HT1080 (cell line): ENCODE data around the gene TBL1X. TPM values are rescaled to one million over a fixed set of nuclear protein-coding genes. Genes with fewer than 3 reads are reported as not detected.
A peak's percentile ranks its signal among the peaks of the same experiment; 100 is the strongest.
"Not testable (repeated sequence)": the region's sequence is repeated elsewhere in the genome, so short reads cannot be mapped to it uniquely, and the experiment has no call there.

Experiments used
- DNase-seq: peaks from one replicate; pipeline ENCODE4 v3.0.0-alpha.2; 2015; ENCODE audit warnings: low read depth
- polyA plus RNA-seq, 2 experiments: library from polyadenylated mRNA; depleted of rRNA; stranded (reverse); fragments of >200 nt; gene quantifications; 2 replicates each; pipeline ENCODE4 v1.2.3, GENCODE V29; 2015
- total RNA-seq: library from RNA; depleted of rRNA; stranded (reverse); fragments of >200 nt; shearing (Covaris generic); gene quantifications from 2 replicates; pipeline ENCODE4 v1.2.3, GENCODE V29; 2014; rRNA removed

TBL1X gene
- 33.5 and 37.9 TPM in 2 replicates for total RNA-seq
- polyA plus RNA-seq (2015; cell fraction: cytosol; rRNA removed), result 26.9 and 38.6 TPM in 2 replicates
- 20.6 and 27.3 TPM in 2 replicates for polyA plus RNA-seq (2015; cell fraction: nucleus; rRNA removed)

DNA sequence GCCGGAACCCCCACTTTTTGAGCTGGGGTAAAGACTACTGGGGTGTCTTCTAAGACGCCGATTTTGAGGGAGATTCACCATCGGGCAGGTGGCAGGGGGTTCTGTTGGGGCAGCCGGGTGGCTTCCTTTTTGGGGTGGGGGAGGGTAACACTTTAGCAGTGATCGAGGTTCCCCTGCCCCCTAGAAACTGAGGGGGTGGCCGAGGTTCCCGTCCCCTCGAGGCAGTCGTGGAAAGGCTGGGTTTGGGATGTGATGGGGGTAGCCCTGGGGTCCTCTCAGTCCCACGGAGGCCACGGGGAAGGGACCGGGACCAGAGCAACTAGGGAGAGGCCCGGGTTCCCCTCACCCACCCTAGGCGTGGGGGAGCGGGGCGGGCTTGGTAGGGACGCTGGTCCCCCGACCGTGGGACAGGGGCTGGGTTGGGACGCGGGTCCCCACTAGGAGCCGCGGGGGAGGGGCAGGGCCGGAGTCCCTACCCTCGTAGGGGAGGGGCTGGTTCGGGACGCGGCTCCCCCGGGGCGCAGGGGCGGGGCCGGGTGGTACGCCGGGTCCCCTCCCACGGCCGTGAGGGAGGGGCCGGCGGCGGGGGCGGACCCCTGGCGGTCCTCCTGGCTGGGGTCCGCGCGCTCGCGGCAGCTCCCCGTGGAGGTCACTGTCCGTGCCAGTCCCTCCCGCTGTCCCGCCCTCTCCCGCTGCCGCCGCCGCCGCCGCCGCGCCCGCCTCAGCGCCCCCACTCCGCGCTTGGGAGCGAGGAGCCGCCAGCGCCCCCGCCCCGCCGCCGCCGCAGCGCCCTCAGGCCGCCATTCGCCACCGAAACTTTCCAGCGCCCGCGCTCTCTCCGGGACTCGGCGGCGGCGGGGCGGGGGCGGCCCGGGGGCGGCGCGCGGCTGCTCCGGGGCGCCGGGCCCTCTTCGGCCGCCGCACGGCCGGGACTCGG, at the start of gene TBL1X:
Gene TBL1X, plus strand, starts transcription at position 624 of the 937 bp plus-strand sequence. CDS start 188,529 bp downstream, outside the sequence.
- peak; percentile 17 for DNase-seq

GRCh38 chrX:9416562-9417348, 48.1 kb upstream of the TBL1X start:
- DNase-seq, result no peak

DNA sequence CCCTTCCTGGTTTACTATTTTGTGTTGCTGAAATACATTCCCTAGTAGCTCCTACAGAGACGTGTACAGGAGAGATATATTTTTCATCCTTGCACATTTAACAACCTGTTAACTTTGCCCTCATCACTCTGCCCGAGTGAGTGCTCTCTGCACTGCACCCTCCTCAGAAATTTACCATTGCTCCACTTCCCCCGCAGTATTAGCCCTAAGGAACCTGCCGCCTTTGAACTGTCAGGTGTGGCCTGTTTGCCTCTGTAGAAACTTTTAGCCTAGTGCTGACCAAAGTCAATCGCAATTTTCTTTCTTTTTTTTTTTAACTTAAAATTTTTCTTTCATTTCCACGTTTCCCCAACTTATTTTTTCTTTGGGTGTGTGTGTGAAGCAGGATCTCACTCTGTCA, 46.6 kb upstream of the TBL1X start:
- DNase-seq, result no peak

GRCh38 chrX:9420275-9421265, 44.3 kb upstream of the TBL1X start:
- no peak for DNase-seq

GRCh38 chrX:9429767-9430166, 35.1 kb upstream of the TBL1X start:
- DNase-seq, result no peak

GRCh38 chrX:9430346-9430921, 34.4 kb upstream of the TBL1X start:
- DNase-seq, result no peak

GRCh38 chrX:9431281-9431680, 33.6 kb upstream of the TBL1X start:
- no peak for DNase-seq

DNA sequence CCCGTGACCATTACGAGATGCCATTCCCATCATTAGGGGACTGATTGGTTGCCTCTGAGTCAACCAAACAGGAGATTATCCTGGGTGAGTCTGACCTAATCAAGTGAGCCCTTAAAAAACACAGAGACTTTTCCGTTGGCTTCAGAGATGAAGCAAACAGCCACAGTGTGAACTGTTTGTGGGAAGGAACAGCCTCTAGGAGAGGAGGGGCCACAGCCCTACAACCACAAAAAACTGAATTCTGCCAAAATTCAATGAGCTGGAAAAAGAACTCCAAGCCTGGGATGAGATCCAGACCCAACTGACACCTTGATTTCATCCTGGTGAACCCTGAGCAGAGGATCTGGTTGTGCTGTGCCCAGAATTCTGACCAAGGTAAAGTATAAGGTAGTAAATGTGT, 31.3 kb upstream of the TBL1X start:
- DNase-seq, result no peak

DNA sequence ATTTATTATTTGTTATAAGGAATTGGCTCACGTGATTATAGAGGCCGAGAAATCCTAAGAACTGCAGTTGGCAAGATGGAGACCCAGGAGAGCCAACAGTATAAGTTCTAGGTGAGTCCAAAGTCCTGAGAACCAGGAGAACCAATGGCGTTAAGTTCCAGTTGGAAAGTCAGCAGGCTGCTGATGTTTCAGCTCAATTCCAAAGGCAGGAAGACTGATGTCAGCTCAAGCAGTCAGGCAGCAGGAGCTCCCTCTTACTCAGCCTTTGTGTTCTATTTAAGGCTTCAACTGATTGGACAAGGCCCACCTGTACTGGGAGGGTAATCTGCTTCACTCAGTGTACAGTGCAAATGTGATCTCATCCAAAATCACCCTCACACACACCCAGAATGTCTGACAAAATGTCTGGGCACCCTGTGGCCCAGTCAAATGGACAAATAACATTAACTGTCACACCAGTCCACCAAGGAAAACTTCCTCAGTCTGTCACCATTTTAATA, 30.8 kb upstream of the TBL1X start:
- no peak for DNase-seq

GRCh38 chrX:9435086-9435485, 29.8 kb upstream of the TBL1X start:
- DNase-seq, result not testable (repeated sequence)

GRCh38 chrX:9436812-9437211, 28.0 kb upstream of the TBL1X start:
- DNase-seq, result no peak

DNA sequence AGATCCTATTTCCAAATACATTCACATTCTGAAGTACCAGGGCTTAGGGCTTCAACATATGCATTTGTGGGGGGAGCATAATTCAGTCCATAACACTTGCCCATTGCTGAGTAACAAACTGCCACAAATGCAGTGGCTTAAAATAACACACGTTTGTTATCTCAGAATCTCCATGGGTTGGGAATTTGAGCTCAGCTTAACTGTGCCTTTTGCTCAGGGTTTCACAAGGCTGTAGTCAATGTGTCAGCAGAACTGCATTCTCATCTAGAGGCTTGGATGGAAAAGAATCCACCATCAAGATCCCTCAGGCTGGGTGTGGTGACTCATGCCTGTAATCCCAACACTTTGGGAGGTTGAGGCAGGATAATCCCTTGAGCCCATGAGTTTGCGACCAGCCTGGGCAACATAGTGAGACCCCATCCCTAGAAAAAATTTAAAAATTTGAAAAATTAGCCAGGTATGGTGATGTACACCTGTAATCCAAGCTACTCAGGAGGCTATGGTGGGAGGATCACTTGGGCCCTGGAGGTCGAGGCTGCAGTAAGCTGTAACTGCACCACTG, 25.8 kb upstream of the TBL1X start:
- DNase-seq, result no peak

DNA sequence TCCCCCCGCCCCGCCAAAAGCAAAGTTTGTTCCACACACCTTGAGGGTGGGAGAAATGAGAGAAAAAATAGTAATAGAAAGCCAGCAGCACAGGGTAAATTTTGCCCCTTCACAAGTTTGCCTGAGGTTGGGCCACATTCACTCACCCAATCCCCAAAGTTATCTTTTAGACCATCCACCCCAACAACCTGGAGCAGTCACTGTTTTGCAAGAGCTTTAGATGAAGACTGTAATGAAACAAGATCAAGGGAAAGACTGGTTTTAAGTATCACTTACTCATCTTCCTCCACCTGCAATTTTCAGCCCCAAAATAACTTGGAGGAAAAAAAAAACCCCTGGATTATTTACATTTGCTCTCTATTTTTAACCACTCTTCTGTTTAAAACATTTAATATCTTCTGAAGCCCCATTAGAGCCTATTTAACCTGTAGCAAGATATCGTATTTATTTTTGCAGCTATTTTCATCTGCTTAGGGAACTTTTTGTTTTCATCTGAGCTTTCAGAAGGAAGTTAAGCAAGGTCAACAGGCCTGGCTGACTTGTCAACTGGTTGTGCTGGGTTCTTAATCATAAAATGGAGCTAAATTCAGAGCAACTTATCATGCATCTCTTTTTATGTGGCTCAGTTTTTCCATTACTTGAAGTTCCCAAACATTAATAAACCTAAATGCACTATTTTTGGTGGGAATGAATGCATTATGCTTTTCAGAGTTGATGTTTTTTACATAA, 24.6 kb upstream of the TBL1X start:
- no peak for DNase-seq

DNA sequence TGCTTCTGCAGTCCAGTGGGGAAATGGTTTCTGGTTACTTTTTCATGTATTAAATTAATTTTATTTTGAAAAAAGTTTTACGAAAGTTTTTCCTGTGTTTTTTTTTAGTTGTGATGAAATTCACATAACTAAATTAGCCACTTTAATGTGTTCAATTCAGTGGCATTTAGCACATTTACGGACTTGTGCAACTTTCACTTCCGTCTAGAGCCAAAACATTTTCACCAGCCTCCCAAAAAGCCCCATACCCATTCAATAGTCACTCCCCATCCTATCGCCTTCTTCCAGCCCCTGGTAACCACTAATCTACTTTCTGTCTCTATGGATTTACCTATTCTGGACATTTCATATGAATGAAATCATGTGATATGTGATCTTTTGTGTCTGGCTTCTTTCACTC, 22.8 kb upstream of the TBL1X start:
- no peak for DNase-seq

DNA sequence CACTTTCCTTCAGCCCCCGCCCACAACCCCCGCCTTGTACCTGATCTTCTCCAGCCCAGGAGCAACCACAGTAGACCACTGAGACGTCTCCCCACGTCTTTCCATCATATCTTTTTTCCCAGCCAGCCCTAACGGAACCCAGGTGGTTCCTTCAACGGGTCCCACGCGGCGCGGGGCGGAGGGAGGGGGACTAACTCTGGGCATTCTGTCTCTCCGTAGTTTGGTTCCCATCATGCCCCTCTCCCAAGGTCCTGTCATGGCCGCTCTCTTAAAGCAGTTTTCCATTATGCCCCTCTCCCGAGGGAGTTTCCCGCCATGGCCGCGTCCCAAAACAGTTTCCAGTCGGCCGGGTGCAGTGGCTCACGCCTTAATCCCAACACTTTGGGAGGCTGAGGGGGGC, 21.5 kb upstream of the TBL1X start:
- DNase-seq, result no peak

GRCh38 chrX:9447906-9448305, 17.0 kb upstream of the TBL1X start:
- no peak for DNase-seq

GRCh38 chrX:9456250-9457074, 8.4 kb upstream of the TBL1X start:
- no peak for DNase-seq

DNA sequence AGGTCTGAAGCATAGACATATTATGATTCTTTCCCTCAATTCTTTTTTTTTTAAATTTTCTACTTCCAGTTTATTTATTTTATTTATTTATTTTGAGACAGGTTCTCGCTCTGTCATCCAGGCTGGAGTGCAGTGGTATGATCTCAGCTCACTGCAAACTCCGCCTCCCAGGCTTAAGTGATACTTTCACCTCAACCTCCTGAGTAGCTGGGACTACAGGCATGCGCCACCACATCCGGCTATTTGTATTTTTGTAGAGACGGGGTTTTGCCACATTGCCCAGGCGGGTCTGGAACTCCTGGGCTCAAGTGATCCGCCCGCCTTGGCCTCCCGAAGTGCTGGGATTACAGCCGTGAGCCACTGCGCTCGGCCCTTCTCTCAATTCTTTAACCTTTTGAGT, 6.8 kb upstream of the TBL1X start:
- not testable (repeated sequence) for DNase-seq
